Middle frontal gyrus (tissue), 1 donor: ENCODE measurements around the gene CPLANE2.

Experiments
- DNase-seq: peaks from one replicate; pipeline ENCODE4 v3.0.0-alpha.2; 2015; ENCODE audit warnings: low spot score; ENCODE audit errors: extremely low spot score

Gene CPLANE2

DNA sequence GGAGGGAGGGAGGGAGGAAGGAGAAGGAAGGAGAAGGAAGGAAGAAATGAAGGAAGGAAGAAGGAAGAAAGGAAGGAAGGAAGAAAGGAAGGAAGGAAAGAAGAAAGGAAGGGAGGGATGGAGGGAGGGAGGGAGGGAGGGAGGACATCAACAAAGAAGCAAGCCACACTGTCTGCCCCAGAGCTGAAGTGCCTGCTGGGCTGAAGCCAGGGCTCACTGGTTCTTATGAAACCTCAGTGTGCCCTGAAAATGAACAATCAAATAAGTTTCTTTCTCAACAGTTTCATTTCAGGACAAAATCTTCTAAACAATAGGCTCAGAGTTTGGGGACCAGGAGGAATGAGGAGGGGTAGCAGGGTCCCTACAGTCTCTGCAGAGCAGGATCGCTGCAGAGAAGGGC, 45.7 kb downstream of the CPLANE2 start:
- DNase-seq, result no peak

DNA sequence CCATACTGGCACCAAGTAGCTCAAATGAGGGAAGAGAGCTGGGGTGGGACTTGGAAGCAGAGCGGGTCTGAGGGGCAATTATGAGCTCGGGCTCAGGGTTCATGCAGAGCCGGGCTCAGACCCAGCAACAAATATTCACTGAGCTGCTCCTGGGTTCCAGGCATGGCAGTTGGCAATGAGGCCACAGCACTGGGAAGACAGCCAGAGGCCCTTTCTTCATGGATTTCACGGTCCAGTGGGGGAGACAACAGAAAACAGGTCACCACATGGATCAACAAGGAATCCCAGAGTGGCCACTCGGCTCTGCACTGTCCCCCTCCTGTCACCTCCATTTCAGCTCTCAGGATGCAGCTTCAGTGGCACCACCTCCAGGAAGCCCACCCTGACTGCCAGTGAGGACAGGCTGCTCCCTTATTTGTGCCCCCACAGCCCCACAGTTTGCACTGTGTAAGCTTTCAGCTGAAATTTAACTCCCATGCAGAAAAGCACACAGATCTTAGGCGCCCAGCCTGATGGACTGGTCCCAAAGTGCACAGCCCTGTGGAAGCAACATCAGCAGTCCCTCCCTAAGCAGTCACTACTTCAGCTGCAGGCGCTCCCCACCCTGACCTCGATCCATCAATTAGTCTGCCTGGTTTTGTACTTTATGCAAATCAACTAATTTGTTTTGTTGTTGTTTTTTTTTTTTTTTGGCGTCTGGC, 46.9 kb downstream of the CPLANE2 start:
- no peak for DNase-seq

DNA sequence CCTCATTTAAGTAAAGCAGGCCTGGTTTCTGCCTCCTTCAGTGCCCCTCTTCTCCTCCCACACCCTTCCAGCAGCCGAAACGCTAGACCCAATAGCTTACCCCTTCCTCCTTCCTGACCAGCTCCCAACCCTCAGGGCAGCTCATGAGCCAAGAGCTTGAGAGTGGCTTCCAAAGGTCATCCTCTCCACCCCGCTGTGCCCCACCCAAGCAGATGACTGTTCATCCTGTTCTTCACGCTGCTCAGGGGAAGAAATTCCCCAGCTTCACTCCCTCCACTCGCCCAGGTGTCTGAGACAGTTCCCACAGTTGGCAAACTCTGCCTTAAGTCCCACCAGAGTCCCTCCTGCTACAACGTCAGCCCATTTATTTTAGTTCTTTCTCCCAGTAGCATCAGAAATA, 48.0 kb downstream of the CPLANE2 start:
- DNase-seq, result no peak

DNA sequence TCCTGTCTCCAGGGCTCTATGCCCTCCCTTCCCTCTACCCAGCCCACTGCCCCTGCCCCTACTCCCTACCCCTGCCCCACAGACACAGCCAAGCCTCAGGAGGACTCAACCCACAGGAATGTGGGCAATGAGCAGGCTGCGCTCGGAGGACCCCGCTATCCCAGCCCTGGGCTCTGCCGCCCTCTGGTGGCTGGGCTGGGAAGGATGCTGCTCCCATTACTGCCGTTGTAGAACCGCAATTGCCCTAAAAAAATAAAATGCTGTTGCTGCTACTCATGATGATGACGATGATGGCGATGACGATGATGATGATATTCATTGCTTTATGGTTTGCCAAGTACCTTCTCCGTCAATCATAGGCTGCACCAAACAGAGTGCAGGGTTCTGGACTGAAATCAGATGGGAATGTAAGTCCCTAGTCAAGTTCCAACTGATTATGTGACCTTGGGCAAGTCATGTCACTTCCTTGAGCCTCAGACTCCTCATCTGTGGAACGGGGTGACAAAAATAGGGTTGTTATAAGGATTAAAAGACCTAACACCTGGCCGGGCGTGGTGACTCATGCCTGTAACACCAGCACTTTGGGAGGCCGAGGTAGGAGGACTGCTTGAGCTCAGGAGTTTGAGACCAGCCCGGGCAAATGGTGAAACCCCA, 49.1 kb downstream of the CPLANE2 start:
- peak; percentile 39 for DNase-seq

DNA sequence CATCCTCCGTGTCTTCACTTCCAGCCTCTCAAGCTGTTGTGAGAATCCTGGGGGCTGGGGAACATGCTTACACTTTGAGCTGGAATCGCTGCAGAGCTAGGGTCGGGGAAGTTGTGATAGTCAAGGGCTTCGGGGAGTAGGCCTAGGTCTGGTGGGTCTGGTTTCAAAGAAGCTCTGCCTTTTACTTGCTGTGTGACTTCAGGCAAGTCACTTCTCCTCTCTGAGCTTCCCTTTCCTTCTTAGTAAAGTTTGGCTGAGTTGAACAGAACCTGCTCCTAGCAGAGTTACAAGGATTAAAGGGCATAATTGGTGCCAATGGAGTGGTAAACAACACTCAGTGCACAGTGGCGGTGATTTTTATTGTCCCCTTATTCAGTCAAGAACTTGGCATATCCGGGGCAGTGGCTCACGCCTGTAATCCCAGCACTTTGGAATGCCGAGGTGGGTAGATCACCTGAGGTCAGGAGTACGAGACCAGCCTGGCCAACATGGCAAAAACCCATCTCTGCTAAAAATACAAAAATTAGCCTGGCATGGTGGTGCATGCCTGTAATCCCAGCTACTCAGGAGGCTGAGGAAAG, 50.2 kb downstream of the CPLANE2 start:
- DNase-seq, result no peak

DNA sequence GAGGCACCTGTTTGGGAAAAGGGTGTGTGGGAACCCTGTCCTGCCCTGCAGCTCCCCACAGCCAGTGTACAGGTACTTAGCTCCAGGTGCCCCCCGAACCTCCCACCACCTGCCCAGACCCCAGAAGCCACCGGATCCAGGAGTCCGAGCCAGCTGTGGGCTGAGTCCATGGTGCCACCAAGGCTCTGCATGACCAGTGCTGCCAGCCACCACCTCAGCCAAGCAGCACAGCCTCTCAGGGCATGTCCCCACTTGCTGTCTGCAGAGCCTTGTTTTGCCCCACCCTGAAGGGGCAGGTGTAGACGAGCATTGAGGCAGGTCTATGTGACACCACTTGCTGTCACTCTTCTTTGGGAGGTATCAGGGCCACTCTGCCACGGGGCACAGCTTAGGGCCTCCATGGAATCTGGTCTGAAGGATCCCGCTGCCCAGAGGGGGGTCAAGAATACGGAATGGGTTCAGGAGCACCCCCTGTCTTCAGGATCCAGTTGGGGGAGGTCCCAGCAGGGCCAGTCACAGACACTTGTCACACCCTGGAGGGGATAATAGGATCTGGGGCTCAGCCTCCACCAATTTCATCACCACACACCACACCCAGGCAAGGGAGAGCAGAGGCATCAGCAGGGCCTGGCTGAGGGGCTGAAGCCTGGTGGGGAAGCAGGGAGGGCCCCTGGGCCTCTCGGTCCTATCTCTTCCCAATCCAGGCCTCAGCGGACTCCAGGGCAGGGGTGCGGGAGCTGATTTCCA, 52.3 kb downstream of the CPLANE2 start:
- DNase-seq, result no peak

DNA sequence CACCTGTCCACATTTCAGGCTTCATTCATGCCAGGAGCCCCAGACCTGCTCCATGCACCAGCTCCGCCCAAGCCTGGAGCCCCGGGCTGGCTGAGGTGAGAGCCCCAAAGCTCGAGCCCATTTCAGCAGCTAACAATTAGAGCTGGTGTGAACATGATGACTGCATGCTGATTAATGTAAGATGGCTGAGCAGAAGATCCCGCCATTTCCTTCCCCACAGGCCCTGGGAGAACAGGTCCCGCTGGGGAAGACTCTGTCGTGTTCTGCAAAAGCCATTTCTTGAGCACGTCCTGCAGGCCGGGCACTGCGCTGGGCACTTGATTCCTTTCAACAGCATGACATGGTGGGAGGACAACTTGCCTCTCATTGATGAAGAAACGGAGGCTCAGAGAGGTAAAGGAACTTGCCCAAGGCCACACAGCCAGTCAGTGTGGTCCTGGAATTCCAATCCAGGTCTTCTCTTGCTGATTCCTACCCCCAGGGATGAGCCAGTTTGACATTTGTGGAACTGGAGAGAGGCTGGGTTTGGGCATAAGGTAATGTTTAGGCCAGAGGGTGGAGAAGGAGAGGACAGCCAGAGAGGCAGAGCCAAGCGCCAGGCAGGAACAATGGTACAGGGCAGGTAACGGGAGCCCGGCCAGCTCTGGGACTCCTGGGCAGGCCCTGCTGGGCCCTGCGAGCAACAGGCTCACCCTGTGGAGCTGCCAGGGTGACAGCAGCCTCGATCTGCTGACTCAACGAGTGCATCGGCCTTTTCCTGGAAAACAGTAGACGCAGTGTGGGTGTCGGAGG, 53.0 kb downstream of the CPLANE2 start:
- no peak for DNase-seq

DNA sequence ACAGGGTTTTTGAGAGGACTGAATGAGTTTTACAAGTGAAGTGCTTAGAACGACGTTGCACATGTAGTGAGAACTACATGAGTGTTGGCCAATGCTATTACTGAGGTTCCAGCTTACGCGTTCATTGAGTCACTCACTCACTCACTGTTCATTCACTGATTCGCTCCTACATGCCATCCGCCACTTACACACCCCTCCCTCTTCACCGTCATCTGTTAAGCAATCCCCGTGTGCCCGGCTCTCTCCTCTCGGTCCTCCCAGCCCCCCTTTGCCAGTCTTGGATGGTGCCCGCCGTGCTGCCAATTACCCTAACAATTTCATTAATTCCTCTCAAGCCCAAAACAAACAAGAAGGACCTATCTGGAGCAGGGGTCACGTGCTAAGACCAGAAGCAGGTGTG, 53.8 kb downstream of the CPLANE2 start:
- no peak for DNase-seq

DNA sequence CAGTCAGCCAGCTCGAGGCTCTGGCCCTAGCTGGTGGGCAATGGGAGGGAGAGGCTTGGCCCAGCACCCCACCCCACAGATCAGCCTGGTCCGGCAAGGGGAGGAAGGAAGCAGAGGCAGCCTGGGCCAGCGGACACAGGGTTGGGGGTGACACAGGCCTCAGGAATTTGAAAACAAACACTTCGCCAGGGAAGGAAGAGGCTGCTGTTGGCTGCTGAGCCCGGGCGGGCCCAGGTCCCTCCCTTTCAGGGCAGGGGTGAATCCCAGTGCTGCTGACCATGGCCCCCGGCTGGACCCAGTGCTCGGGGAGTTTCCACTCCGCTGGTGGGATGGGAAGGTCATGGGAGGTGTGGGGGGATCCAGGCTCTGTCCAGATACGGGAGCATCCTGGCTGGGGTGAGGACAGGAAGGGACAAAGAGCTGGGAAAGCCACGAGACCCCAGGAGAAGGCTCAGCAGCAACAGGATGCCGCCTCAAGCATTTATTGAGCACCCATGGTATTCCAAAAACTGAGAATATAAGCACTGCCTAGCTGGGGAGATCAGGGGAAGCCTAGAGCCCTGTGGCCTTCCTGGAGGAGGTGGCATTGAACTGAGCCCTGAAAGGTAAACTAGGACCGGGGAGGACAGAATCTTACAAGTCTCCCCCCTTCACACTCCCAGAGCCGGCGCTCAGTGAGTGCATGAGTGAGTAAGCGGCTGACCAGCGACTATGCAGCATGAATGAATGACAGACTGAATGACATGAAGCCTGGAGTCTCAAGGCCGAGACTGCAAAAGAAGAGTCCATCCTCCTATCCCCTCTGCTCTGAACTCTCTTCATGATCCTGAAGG, 54.9 kb downstream of the CPLANE2 start:
- no peak for DNase-seq
